Breast epithelium (tissue), 4 donors: Measurements from ENCODE around the gene MICAL3. TPM values are rescaled to one million over a fixed set of nuclear protein-coding genes. Genes with fewer than 3 reads are reported as not detected.
A peak's percentile ranks its signal among the peaks of the same experiment; 100 is the strongest.

Source experiments
- DNase-seq, 2 donors: peaks; one replicate each; pipeline ENCODE4 v3.0.0-alpha.2; 2019; ENCODE audit warnings: low spot score in 2 of 2
- H3K27ac ChIP-seq, 2 donors: fragments of 200-600 bp; sonication (generic) in 1 of 2; one replicate each; pipeline ENCODE4 v1.5.1; 2016 to 2019; ENCODE audit warnings: mild to moderate bottlenecking in 1 of 2
- H3K27me3 ChIP-seq, 2 donors: fragments of 200-600 bp; sonication (generic) in 1 of 2; one replicate each; pipeline versions ENCODE4 v1.5.1 to v1.6.0; 2017 to 2019; ENCODE audit warnings: control low read depth in 1 of 2, mild to moderate bottlenecking in 1 of 2
- H3K36me3 ChIP-seq: fragments of 200-600 bp; one replicate; pipeline ENCODE4 v1.5.1; 2019
- H3K4me1 ChIP-seq, 2 donors: fragments of 200-600 bp; sonication (generic); one replicate each; pipeline ENCODE4 v1.5.1; 2016 to 2019; ENCODE audit warnings: control low read depth in 1 of 2
- H3K4me3 ChIP-seq, 3 donors: fragments of 200-600 bp; sonication (generic); 1 replicate in 2 of 3; 2 replicates in 1 of 3; pipeline ENCODE4 v1.5.1; 2016 to 2019; ENCODE audit warnings: mild to moderate bottlenecking in 3 of 3, moderate library complexity in 2 of 3
- H3K9me3 ChIP-seq, 2 donors: fragments of 200-600 bp; sonication (generic) in 1 of 2; one replicate each; pipeline ENCODE4 v1.5.1; 2016 to 2019; ENCODE audit warnings: control low read depth in 1 of 2
- POLR2A ChIP-seq: fragments of 450-650 bp; IDR thresholded peaks from one replicate; pipeline ENCODE4 v1.6.1; 2016; ENCODE audit warnings: antibody characterized with exemption, mild to moderate bottlenecking, moderate library complexity
- POLR2AphosphoS5 ChIP-seq, 3 donors: sonication (generic); formaldehyde crosslinking; IDR thresholded peaks; one replicate each; pipeline ENCODE4 v1.6.1; 2017; ENCODE audit warnings: antibody characterized with exemption in 3 of 3
- intact Hi-C: fragments of 100-400 bp; cut with DNase I; formaldehyde crosslinking; loops from one replicate; pipeline ENCODE4 v1.15.1; 2023; ENCODE audit warnings: low total_unique reads
- total RNA-seq, 3 donors: library from RNA; depleted of rRNA; stranded (reverse); fragments of >200 nt; gene quantifications; one replicate each; pipeline ENCODE4 v1.1.0, GENCODE V29; 2016
- TF ChIP-seq, protein P1 (sequence below), 3 donors: fragments of 450-650 bp; IDR thresholded peaks; one replicate each; pipeline ENCODE4 v1.5.1; 2016 to 2017; ENCODE audit warnings: antibody characterized with exemption in 3 of 3, mild to moderate bottlenecking in 3 of 3, moderate library complexity in 3 of 3

Gene MICAL3
- total RNA-seq, 3 donors from 2014 or later, result 19.5 to 42.3 (median 34.8) TPM

DNA sequence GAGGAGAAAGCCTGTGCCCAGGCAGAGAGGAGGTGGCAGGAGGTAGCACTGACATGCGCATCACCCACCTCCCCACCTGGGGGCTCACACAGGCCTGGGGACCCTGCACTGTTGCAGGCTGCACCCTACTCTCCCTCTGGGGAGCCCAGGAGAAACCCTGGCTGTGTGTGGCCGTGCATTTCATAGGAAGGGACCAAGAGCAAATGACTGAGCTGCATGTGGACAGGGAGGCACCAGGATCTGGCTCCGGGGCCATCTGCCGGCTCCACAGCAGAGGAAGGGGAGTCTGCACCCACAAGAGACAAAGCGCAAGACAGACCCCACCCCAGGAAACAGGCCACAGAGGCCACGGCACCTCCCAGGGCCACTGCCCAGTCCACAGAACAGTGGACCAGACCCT, 272.8 kb downstream of the MICAL3 start:
- no peak overlapping the region for H3K27ac ChIP-seq
- H3K36me3 ChIP-seq, result no peaks in the 10 kb centered on the region
- H3K9me3 ChIP-seq, result no peaks in the 10 kb centered on the region
- no peak for DNase-seq
- no peaks in the 10 kb centered on the region for H3K27me3 ChIP-seq
- no peak for TF ChIP-seq POLR2A
- TF ChIP-seq POLR2AphosphoS5 (IDR thresholded peaks at IDR 0.05), result no peak
- TF ChIP-seq, protein P1, sequence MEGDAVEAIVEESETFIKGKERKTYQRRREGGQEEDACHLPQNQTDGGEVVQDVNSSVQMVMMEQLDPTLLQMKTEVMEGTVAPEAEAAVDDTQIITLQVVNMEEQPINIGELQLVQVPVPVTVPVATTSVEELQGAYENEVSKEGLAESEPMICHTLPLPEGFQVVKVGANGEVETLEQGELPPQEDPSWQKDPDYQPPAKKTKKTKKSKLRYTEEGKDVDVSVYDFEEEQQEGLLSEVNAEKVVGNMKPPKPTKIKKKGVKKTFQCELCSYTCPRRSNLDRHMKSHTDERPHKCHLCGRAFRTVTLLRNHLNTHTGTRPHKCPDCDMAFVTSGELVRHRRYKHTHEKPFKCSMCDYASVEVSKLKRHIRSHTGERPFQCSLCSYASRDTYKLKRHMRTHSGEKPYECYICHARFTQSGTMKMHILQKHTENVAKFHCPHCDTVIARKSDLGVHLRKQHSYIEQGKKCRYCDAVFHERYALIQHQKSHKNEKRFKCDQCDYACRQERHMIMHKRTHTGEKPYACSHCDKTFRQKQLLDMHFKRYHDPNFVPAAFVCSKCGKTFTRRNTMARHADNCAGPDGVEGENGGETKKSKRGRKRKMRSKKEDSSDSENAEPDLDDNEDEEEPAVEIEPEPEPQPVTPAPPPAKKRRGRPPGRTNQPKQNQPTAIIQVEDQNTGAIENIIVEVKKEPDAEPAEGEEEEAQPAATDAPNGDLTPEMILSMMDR (IDR thresholded peaks at IDR 0.05), result no peak
- H3K4me1 ChIP-seq, result no peaks in the 10 kb centered on the region
- H3K4me3 ChIP-seq, result no peak overlapping the region
- intact Hi-C loops, result no loop called here

DNA sequence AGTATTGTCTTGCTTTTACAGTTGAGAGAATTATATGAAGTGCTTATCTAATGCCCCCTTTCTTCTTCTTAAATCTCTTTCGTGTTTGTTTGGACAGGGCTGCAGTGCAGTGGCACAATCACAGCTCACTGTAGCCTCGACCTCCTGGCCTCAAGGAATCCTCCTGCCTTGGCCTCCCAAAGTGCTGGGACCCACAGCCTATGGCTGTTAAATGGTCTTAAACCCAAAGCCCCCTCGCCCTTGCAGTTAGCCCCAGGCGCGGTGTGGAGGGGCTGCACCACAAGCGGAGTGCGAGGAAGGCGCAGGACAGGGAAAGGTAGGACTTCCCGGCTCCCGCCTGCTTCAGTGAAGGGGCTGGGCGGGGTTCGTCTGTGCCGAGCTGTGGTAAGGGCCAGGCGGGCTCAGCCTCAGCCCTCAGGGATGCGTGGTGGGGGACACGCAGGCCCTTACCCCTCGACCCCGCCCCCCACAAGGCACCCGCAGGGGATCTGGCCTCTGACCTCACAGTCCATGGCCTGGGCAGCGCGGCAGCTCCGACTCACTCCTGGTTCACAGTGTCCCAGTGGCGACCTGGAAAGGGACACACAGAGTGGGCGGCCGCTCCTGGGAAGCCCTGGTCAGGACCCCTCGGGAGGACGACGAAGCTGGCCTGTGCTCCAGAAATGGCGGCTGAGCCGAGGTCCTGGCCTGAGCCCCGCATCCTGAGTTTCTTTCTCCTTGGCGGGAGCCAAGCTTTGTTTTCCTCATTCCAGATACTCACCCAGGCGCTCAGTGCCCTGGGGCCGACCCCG, 274.6 kb downstream of the MICAL3 start:
- TF ChIP-seq POLR2A, result no peak
- TF ChIP-seq, protein P1 (IDR thresholded peaks at IDR 0.05), result no peak
- no peak for TF ChIP-seq POLR2AphosphoS5 (IDR thresholded peaks at IDR 0.05)
- Histone ChIP-seq H3K27ac (no peak overlapping the region), H3K4me1 (no peaks in the 10 kb centered on the region), H3K9me3 (no peaks in the 10 kb centered on the region), H3K27me3 (no peaks in the 10 kb centered on the region), H3K4me3 (no peak overlapping the region), H3K36me3 (no peaks in the 10 kb centered on the region)
- no peak for DNase-seq
- intact Hi-C loops, result no loop called here

DNA sequence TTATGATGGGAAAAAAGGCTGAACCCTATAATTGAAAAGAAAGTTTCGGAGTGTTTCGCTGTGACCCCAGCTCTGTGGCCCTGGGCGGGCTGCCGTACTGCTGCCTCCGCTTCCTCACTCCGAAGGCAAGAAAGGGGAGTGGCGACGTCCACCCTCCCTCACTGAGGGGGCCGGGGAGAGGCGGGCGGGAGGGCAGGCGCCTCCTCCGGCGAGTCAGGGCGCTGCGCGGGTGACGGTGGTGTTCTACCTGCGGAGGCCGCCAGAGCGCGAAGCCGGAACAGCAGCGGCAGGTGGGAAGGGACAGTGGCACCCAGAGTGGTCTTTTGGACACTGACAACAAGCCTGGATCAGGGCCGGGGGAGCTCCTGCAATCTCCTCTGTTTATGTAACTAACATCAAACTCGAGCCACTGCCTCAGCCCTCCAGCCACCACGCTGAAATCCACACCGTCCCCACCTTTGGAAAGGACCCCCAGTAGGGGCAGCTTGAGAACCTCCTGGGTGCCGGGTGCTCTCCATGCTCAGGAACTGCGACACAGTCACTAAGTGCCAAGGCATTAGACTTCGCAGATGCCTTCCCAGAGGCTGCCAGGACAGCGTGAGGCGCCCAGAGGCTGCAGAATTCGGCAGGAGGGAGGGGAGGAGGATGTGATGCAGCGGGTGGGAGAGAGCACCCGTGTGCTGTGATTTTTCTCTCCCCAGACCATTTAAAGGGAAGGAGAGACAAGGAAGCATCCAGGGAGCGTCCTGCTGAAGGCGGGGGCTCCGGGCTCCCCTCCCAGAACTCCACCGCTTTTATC, 275.6 kb downstream of the MICAL3 start:
- H3K27ac ChIP-seq, result no peak overlapping the region
- no peak for TF ChIP-seq POLR2AphosphoS5 (IDR thresholded peaks at IDR 0.05)
- TF ChIP-seq POLR2A, result no peak
- H3K4me3 ChIP-seq, result no peak overlapping the region
- intact Hi-C loops, result no loop called here
- H3K27me3 ChIP-seq, result no peaks in the 10 kb centered on the region
- no peaks in the 10 kb centered on the region for H3K36me3 ChIP-seq
- no peak for DNase-seq
- H3K4me1 ChIP-seq, result no peaks in the 10 kb centered on the region
- H3K9me3 ChIP-seq, result no peaks in the 10 kb centered on the region

DNA sequence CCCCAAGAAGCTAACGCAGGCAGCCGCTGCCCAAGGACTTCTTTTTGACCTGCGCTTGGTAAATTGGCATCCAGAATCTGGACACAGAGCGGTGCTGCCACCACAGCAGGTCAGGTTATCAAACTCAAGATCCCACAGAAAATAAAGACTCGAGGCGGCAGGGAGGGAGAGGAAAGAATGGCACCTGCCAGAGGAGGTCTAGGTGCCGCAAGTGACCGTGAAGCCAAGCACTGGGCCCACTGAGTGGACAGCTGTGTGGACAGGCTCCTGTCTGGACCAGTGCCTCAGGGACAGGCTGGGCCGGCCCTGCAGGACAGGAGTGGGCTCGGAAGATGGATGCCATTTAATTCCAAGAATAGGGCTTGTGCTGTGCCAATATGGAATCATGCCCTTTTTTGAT, 277.4 kb downstream of the MICAL3 start:
- Histone ChIP-seq H3K4me1 (no peaks in the 10 kb centered on the region), H3K27me3 (no peaks in the 10 kb centered on the region), H3K36me3 (no peaks in the 10 kb centered on the region), H3K4me3 (no peak overlapping the region), H3K27ac (no peak overlapping the region), H3K9me3 (no peaks in the 10 kb centered on the region)
- intact Hi-C loops, result no loop called here
- TF ChIP-seq POLR2AphosphoS5 (IDR thresholded peaks at IDR 0.05) (no peak), POLR2A (no peak)
- TF ChIP-seq, protein P1 (IDR thresholded peaks at IDR 0.05), result no peak
- DNase-seq, result no peak

DNA sequence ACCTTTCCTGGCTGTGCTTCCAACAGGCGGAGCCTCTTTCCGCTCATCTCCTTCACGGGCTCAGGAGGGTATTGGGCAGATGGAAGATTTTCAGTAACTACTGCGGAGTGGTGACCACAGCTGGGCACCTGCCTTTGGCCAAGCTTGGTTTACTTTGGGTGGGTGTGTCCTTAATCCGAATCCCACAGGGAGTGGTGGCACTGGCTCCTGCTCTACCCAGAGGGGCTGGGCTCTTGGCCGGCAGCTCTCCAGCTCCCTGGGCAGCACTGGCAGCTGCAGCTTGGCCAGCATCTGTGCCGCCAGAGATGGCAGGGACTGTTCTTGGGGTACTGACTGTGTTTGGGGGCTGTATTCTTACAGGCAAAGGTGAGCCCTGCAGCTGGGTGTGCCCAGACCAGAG, 279.9 kb downstream of the MICAL3 start:
- Histone ChIP-seq H3K36me3 (no peaks in the 10 kb centered on the region), H3K4me1 (no peaks in the 10 kb centered on the region), H3K9me3 (no peaks in the 10 kb centered on the region), H3K4me3 (peak overlapping the region in 2 of 3 donors; percentile 26 to 37), H3K27me3 (no peaks in the 10 kb centered on the region), H3K27ac (no peak overlapping the region)
- DNase-seq, result no peak
- TF ChIP-seq POLR2A (no peak), POLR2AphosphoS5 (IDR thresholded peaks at IDR 0.05) (no peak)
- TF ChIP-seq, protein P1 (IDR thresholded peaks at IDR 0.05), result no peak
- intact Hi-C loops, result no loop called here
